Fibroblast of skin of right biceps (primary cell): ENCODE measurements around the gene AKIP1.
A peak's percentile ranks its signal among the peaks of the same experiment; 100 is the strongest.

Experiments
- DNase-seq: peaks from one replicate; pipeline ENCODE4 v3.0.0-alpha.2; 2013

The AKIP1 gene

GRCh38 chr11:8961401-8961800 lies 50.4 kb downstream of the AKIP1 start:
- DNase-seq: no peak

- no peak for DNase-seq
These were observed 51.9 kb downstream of the AKIP1 start for GRCh38 chr11:8962841-8963240.

- DNase-seq: no peak
These were observed 52.8 kb downstream of the AKIP1 start for GRCh38 chr11:8963569-8964323.

- peak; percentile 84 for DNase-seq
These were observed 53.6 kb downstream of the AKIP1 start, which contains the start of gene TMEM9B for GRCh38 chr11:8964324-8965320. TSS of gene TMEM9B (minus strand) at chr11:8964442. CDS start at chr11:8964313, 129 bp downstream.

GRCh38 chr11:8967184-8967583 lies 56.2 kb downstream of the AKIP1 start:
- no peak for DNase-seq
